GM12878 (cell line): ENCODE measurements around the gene COQ10B. TPM values are rescaled to one million over a fixed set of nuclear protein-coding genes. Genes with fewer than 3 reads are reported as not detected.

ENCODE experiments used
- ATAC-seq: fragments of 200-7000 bp; cut with Tn5 transposase; 3 replicates; pipeline ENCODE4 v1.9.1; 2020; ENCODE audit warnings: mild to moderate bottlenecking, moderate library complexity
- BruUV-seq: library from RNA; stranded (reverse); fragments of 400-500 nt; replicated peaks from 2 replicates; lab custom pipeline; 2021; lab: Mats Ljungman, UMichigan
- CTCF ChIA-PET: fragments of 300-600 bp; sonication (Branson Sonifier 250); formaldehyde crosslinking; extraction: SDS; loops from one replicate; lab custom pipeline; 2021; ENCODE audit warnings: inconsistent platforms; lab: Yijun Ruan, JAX
- POLR2A ChIA-PET: fragments of 350-600 bp; formaldehyde crosslinking; extraction: SDS; loops from one replicate; lab custom pipeline; 2021; ENCODE audit warnings: inconsistent platforms; lab: Charles Lee
- RAD21 ChIA-PET: fragments of 300-600 bp; sonication (Branson Sonifier 250); formaldehyde crosslinking; loops from one replicate; lab custom pipeline; 2023; ENCODE audit warnings: antibody characterized with exemption; ENCODE audit not compliant: unreplicated experiment; lab: Charles Lee
- SMC1A ChIA-PET: fragments of 300-600 bp; sonication (Branson Sonifier 250); formaldehyde crosslinking; loops from one replicate; lab custom pipeline; 2023; ENCODE audit not compliant: unreplicated experiment, uncharacterized antibody; lab: Charles Lee
- DNase-seq: peaks from one replicate; pipeline ENCODE4 v3.0.0-alpha.2; 2011; ENCODE audit warnings: low read depth, low spot score
- FAIRE-seq: peaks from 3 replicates; lab custom pipeline; 2011; peaks lifted over from hg19 to GRCh38; lab: Jason Lieb, UNC
- H2AFZ ChIP-seq: 2 replicates; pipeline ENCODE4 v1.6.0; 2011; ENCODE audit warnings: low read depth, low read length, control low read depth; ENCODE audit not compliant: control insufficient read depth
- H3K27ac ChIP-seq: 2 replicates; pipeline ENCODE4 v1.5.1; 2011; ENCODE audit warnings: control low read depth; ENCODE audit not compliant: control insufficient read depth, insufficient read depth
- H3K27me3 ChIP-seq, 2 experiments: replicated peaks in 1 of 2; 2 replicates each; pipeline versions ENCODE4 v1.6.0 to v1.6.1; 2011; ENCODE audit warnings: low read length in 1 of 2; ENCODE audit not compliant: control insufficient read depth in 2 of 2, insufficient read depth in 2 of 2
- H3K36me3 ChIP-seq, 2 experiments: 2 replicates each; pipeline ENCODE4 v1.5.1; 2011; ENCODE audit warnings: low read length in 1 of 2; ENCODE audit not compliant: control insufficient read depth in 2 of 2, insufficient read depth in 2 of 2
- H3K4me1 ChIP-seq: 2 replicates; pipeline ENCODE4 v1.6.1; 2011; ENCODE audit warnings: mild to moderate bottlenecking, low read length, moderate library complexity, mixed read lengths; ENCODE audit not compliant: control insufficient read depth, insufficient read depth
- H3K4me2 ChIP-seq: 2 replicates; pipeline ENCODE4 v1.6.0; 2011; ENCODE audit warnings: control low read depth; ENCODE audit not compliant: control insufficient read depth, insufficient read depth
- H3K4me3 ChIP-seq: fragments of 200-600 bp; sonication (generic); 2 replicates; pipeline ENCODE4 v1.5.1; 2016
- H3K79me2 ChIP-seq: 2 replicates; pipeline ENCODE4 v1.6.0; 2011; ENCODE audit warnings: low read length; ENCODE audit not compliant: control insufficient read depth, insufficient read depth
- H3K9ac ChIP-seq: 2 replicates; pipeline ENCODE4 v1.8.0; 2011; ENCODE audit warnings: low read length, control low read depth, mixed read lengths; ENCODE audit not compliant: control insufficient read depth, insufficient read depth
- H3K9me3 ChIP-seq: replicated peaks from 3 replicates; pipeline ENCODE4 v1.5.1; 2011; ENCODE audit warnings: mild to moderate bottlenecking, low read length; ENCODE audit not compliant: control insufficient read depth, insufficient read depth
- H4K20me1 ChIP-seq: 2 replicates; pipeline ENCODE4 v1.6.0; 2011; ENCODE audit not compliant: control insufficient read depth, insufficient read depth
- GATAD2B ChIP-seq: fragments of 450-650 bp; conservative IDR thresholded peaks from 2 replicates; pipeline ENCODE4 v1.6.1; 2017; ENCODE audit warnings: low read depth, mild to moderate bottlenecking, moderate library complexity
- IKZF2 ChIP-seq, 2 experiments: fragments of 450-650 bp; IDR thresholded peaks; 2 replicates each; pipeline ENCODE4 v1.6.1; 2017; ENCODE audit warnings: mild to moderate bottlenecking in 2 of 2, moderate library complexity in 2 of 2
- IRF4 ChIP-seq: IDR thresholded peaks from 2 replicates; pipeline ENCODE4 v1.6.1; 2011; ENCODE audit warnings: low read depth, low read length
- MTA2 ChIP-seq: fragments of 450-650 bp; IDR thresholded peaks from 2 replicates; pipeline ENCODE4 v1.6.1; 2016; ENCODE audit warnings: low read depth, mild to moderate bottlenecking, moderate library complexity
- POLR2AphosphoS5 ChIP-seq: IDR thresholded peaks from 2 replicates; pipeline ENCODE4 v1.6.1; 2011; ENCODE audit warnings: mild to moderate bottlenecking, low read length, inconsistent platforms
- RCOR1 ChIP-seq: conservative IDR thresholded peaks from 2 replicates; pipeline ENCODE4 v1.6.1; 2012; ENCODE audit warnings: low read depth, low read length, improper control_type of control experiment
- REST ChIP-seq: IDR thresholded peaks from 2 replicates; pipeline ENCODE4 v1.6.1; 2012; ENCODE audit warnings: mild to moderate bottlenecking, low read depth, low read length
- SMAD1 ChIP-seq: fragments of 450-650 bp; IDR thresholded peaks from 2 replicates; pipeline ENCODE4 v1.6.1; 2018; ENCODE audit warnings: mild to moderate bottlenecking, low read depth; ENCODE audit not compliant: partially characterized antibody
- SUPT20H ChIP-seq: IDR thresholded peaks from 2 replicates; pipeline ENCODE4 v1.6.1; 2011; ENCODE audit warnings: low read depth, mild to moderate bottlenecking, low read length, moderate library complexity, borderline replicate concordance; ENCODE audit not compliant: control insufficient read depth
- TAF1 ChIP-seq: IDR thresholded peaks from 2 replicates; pipeline ENCODE4 v1.6.1; 2011; ENCODE audit warnings: mild to moderate bottlenecking, low read depth, low read length, borderline replicate concordance
- ZBTB40 ChIP-seq: fragments of 450-650 bp; IDR thresholded peaks from 2 replicates; pipeline ENCODE4 v1.6.1; 2016; ENCODE audit warnings: mild to moderate bottlenecking, moderate library complexity, borderline replicate concordance
- ZNF207 ChIP-seq: fragments of 450-650 bp; IDR thresholded peaks from 2 replicates; pipeline ENCODE4 v1.6.1; 2014; ENCODE audit warnings: antibody characterized with exemption, mild to moderate bottlenecking, borderline replicate concordance
- ZNF24 ChIP-seq: fragments of 450-650 bp; IDR thresholded peaks from 2 replicates; pipeline ENCODE4 v1.6.1; 2017; ENCODE audit warnings: antibody characterized with exemption, mild to moderate bottlenecking
- WGBS: methylation state at CpG from one replicate; pipeline ENCODE4 v1.1.6; 2016; ENCODE audit warnings: low lambda C conversion rate; ENCODE audit not compliant: insufficient replicate concordance, insufficient coverage; ENCODE audit errors: missing lambda C conversion rate; 5-methylcytosine and 5-hydroxymethylcytosine counted together
- in situ Hi-C: fragments of 300-500 bp; cut with MboI; formaldehyde crosslinking; loops from 9 replicates; pipeline ENCODE4 v1.14.3; 2018; ENCODE audit warnings: mixed read lengths
- intact Hi-C: fragments of 100-400 bp; cut with micrococcal nuclease; formaldehyde crosslinking; loops from one replicate; pipeline ENCODE4 v1.14.2; 2022; ENCODE audit not compliant: unreplicated experiment
- polyA plus RNA-seq, 11 experiments: library from polyadenylated mRNA; depleted of rRNA in 4 of 11; unstranded in 6 of 11; stranded (reverse) in 5 of 11; fragments of >200 nt; fragmentation: Nextera tagmentation in 4 of 11; fragmentation: Illumina TruSeq in 1 of 11; extraction: Ambion mirVana in 4 of 11; extraction: Trizol in 1 of 11; gene quantifications; 1 replicate in 1 of 11; 2 replicates in 10 of 11; pipeline versions ENCODE4 v1.2.1 to v1.2.3, GENCODE V29; 2011 to 2016; ENCODE audit warnings: inconsistent platforms in 2 of 11, missing spikeins in 2 of 11, low read depth in 1 of 11
- total RNA-seq, 4 experiments: library from RNA; depleted of rRNA in 3 of 4; stranded (reverse); fragments of >200 nt in 3 of 4; fragmentation: Illumina TruSeq in 1 of 4; extraction: Trizol in 1 of 4; gene quantifications; 2 replicates each; pipeline versions ENCODE4 v1.2.1 to v1.2.3, GENCODE V29; 2013 to 2021
- TF ChIP-seq, protein P1 (sequence below): IDR thresholded peaks from 2 replicates; pipeline ENCODE4 v1.6.1; 2012; ENCODE audit warnings: low read depth, low read length, improper control_type of control experiment

COQ10B gene
- total and polyA plus RNA-seq, 10 of the 15 experiments (the other 5 are each of a cell fraction or from before 2014, with no cell fraction given) = 3.6 to 23.2 (median 13.2) TPM

- 10% methylated on average over 11 of the region's 11 CpGs for WGBS
- H3K9me3 ChIP-seq = no peaks in the 10 kb centered on the region; the same call in 2 of the 3 replicates
- ChIA-PET CTCF (interaction anchor here (0.6 to 1.3 kb wide), 8 partner anchors 9 to 1276 kb away, joined by 3 to 9 read pairs (median 4); partner anchors contain the start of gene SF3B1), POLR2A (interaction anchor here (0.8 to 4.8 kb wide), 11 partner anchors 9 to 252 kb away, joined by 3 to 63 read pairs (median 5); partner anchors contain the start of genes HSPD1, HSPE1, MARS2 and MOB4), SMC1A (interaction anchor here (0.8 to 3.8 kb wide), 8 partner anchors 11 to 64 kb away, joined by 3 to 32 read pairs (median 6); partner anchors contain the start of genes HSPD1, HSPE1, MOB4 and SF3B1), RAD21 (interaction anchor here (0.5 to 4.2 kb wide), 15 partner anchors 10 to 598 kb away, joined by 3 to 38 read pairs (median 4); partner anchors contain the start of genes HSPD1, HSPE1, MARS2 and MOB4)
- ATAC-seq (no peak), DNase-seq (no peak), FAIRE-seq (no peak)
- peak overlapping the region; percentile 95 for H3K4me2 ChIP-seq
- H2AFZ ChIP-seq = peak overlapping the region; percentile 89
- peak overlapping the region; percentile 84 for H3K9ac ChIP-seq
- no peaks in the 10 kb centered on the region for H3K27me3 ChIP-seq
- H3K4me3 ChIP-seq = peak overlapping the region; percentile 88
- H3K79me2 ChIP-seq = peaks cover 37% of the 10 kb centered on the region
- H3K36me3 ChIP-seq = no peaks in the 10 kb centered on the region
- TSS peak; percentile 97 for BruUV-seq
- H3K4me1 ChIP-seq = no peaks in the 10 kb centered on the region
- in situ Hi-C loops = no loop called here
- peak overlapping the region; percentile 88 for H3K27ac ChIP-seq
- intact Hi-C loops = loop anchor here (1.0 to 5.0 kb wide), 3 partner anchors 17 to 255 kb away; partner anchors contain the start of genes HSPD1, MARS2 and SF3B1
- H4K20me1 ChIP-seq = no peaks in the 10 kb centered on the region
- TF ChIP-seq IRF4 (peak; percentile 36; the same call in 1 of the 2 replicates), REST (no peak), MTA2 (peak; percentile 39; the same call in 1 of the 2 replicates), RCOR1 (0 out of 2 replicates have a peak, but pooled peaks have one; percentile 47), SUPT20H (no peak), SMAD1 (peak; percentile 76), POLR2AphosphoS5 (peak; percentile 58; the same call in 1 of the 2 replicates), ZNF207 (0 out of 2 replicates have a peak, but pooled peaks have one; percentile 30), TAF1 (0 out of 2 replicates have a peak, but pooled peaks have one; percentile 71), GATAD2B (no peak; the same call in 1 of the 2 replicates), IKZF2 (IDR thresholded peaks at IDR 0.05) (peak; percentile 13 to 39; a peak in 2 of 4 replicates), ZNF24 (no peak), ZBTB40 (peak; percentile 47; the same call in 1 of the 2 replicates)
- TF ChIP-seq, protein P1, sequence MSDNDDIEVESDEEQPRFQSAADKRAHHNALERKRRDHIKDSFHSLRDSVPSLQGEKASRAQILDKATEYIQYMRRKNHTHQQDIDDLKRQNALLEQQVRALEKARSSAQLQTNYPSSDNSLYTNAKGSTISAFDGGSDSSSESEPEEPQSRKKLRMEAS = no peak
Measured at GRCh38 chr2:197452754-197453122, 614 bp upstream of the COQ10B start.
